Lower leg skin (tissue), 4 donors: ENCODE data around the gene KRTAP5-8. TPM values are rescaled to one million over a fixed set of nuclear protein-coding genes. Genes with fewer than 3 reads are reported as not detected.

Experiments used
- DNase-seq, 2 donors: peaks; one replicate each; pipeline ENCODE4 v3.0.0-alpha.2; 2019; ENCODE audit warnings: low spot score in 2 of 2
- H3K4me3 ChIP-seq: fragments of 200-600 bp; sonication (generic); 2 replicates; pipeline ENCODE4 v1.5.1; 2017; ENCODE audit warnings: mild to moderate bottlenecking, low read depth; ENCODE audit not compliant: poor library complexity, severe bottlenecking
- POLR2A ChIP-seq, 2 donors: fragments of 450-650 bp; IDR thresholded peaks; one replicate each; pipeline ENCODE4 v1.6.1; 2016 to 2017; ENCODE audit warnings: antibody characterized with exemption in 2 of 2, mild to moderate bottlenecking in 1 of 2, moderate library complexity in 1 of 2
- WGBS, 2 donors: methylation state at CpG; one replicate each; pipeline ENCODE4 v1.1.5; 2018; 5-methylcytosine and 5-hydroxymethylcytosine counted together
- intact Hi-C: fragments of 100-400 bp; cut with DNase I; formaldehyde crosslinking; loops from one replicate; pipeline ENCODE4 v1.15.0; 2023; ENCODE audit warnings: low total_unique reads
- total RNA-seq, 4 donors: library from RNA; depleted of rRNA; stranded (reverse); fragments of >200 nt; gene quantifications; one replicate each; pipeline ENCODE4 v1.1.0, GENCODE V29; 2016
- TF ChIP-seq, protein P1 (sequence below), 3 donors: fragments of 450-650 bp; IDR thresholded peaks; one replicate each; pipeline ENCODE4 v1.5.1; 2016; ENCODE audit warnings: antibody characterized with exemption in 3 of 3, mild to moderate bottlenecking in 3 of 3, moderate library complexity in 2 of 3

KRTAP5-8 gene
- total RNA-seq, 4 donors from 2014 or later = 1.1 to 12.4 TPM; not detected in 2

DNA sequence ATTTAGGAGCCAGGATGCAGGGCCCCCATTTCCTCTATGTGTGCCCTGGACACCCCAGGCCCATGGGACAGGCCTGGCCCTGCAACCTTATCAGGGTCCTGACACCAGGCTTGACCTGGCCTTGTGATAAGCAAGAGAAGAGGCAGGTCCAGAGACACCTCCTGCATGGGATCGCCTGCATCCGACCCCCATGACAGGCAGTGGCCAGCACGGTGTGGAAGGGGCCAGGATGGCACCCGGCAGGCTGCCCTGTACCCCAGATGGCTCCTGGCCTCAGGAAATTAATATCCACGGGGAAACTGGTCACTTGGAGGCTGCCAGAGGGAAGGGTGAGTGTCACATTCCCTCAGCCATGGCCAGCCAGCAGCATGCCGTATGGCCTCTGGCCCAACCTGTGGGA lies 17.2 kb downstream of the KRTAP5-8 start:
- intact Hi-C loops = no loop called here
- WGBS, 2 donors = 90 to 94% methylated on average over 2 to 5 of the region's 6 CpGs
- H3K4me3 ChIP-seq = no peak overlapping the region
- TF ChIP-seq, protein P1, sequence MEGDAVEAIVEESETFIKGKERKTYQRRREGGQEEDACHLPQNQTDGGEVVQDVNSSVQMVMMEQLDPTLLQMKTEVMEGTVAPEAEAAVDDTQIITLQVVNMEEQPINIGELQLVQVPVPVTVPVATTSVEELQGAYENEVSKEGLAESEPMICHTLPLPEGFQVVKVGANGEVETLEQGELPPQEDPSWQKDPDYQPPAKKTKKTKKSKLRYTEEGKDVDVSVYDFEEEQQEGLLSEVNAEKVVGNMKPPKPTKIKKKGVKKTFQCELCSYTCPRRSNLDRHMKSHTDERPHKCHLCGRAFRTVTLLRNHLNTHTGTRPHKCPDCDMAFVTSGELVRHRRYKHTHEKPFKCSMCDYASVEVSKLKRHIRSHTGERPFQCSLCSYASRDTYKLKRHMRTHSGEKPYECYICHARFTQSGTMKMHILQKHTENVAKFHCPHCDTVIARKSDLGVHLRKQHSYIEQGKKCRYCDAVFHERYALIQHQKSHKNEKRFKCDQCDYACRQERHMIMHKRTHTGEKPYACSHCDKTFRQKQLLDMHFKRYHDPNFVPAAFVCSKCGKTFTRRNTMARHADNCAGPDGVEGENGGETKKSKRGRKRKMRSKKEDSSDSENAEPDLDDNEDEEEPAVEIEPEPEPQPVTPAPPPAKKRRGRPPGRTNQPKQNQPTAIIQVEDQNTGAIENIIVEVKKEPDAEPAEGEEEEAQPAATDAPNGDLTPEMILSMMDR (IDR thresholded peaks at IDR 0.05) = no peak
- no peak for TF ChIP-seq POLR2A (IDR thresholded peaks at IDR 0.05)
- no peak for DNase-seq

DNA sequence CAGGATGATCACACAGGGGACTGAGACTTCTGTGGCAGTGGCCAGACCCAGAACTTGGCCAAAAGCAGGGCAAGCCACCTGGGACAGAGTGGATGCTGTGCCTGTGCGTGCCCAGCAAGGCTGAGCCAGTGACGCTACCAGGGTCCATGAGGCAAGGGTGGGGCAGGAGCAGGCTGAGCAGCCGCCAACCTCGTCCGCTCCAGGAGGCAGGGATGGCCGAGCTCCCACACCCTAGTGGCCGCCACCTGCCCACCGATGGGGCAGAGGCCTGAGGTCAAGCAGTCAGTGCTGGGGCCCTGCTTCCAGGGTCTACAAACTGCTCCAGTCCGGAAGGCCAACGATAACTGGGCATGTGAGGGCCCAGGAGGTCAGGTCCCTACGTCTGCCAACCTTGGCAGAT lies 17.7 kb downstream of the KRTAP5-8 start:
- 93 to 96% methylated on average over 9 to 10 of the region's 11 CpGs for WGBS, 2 donors
- DNase-seq = no peak
- intact Hi-C loops = no loop called here
- TF ChIP-seq, protein P1 (IDR thresholded peaks at IDR 0.05) = no peak
- TF ChIP-seq POLR2A (IDR thresholded peaks at IDR 0.05) = no peak
- no peak overlapping the region for H3K4me3 ChIP-seq

DNA sequence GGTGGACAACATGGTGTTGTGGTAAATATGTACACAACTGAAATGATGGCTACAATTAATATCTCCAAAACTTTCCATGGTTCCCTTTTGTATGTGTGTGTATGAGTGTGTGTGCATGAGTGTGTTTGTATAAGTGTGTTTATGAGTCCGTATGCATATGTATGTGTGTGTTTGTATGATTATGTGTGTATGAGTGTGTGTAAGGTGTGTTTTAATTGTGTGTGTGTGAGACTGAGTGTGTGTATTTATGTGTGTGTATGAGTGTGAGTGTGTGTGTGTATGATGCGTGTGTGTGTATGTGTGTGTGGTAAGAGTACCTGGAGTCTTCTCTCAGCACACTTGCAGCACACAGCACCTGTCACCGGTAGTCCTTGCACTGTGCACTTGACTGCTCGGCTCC lies 18.2 kb downstream of the KRTAP5-8 start:
- DNase-seq = no peak
- WGBS, 2 donors = 86 to 92% methylated on average over 4 of the region's 4 CpGs
- intact Hi-C loops = no loop called here
- no peak overlapping the region for H3K4me3 ChIP-seq
- TF ChIP-seq, protein P1 (IDR thresholded peaks at IDR 0.05) = no peak
- TF ChIP-seq POLR2A (IDR thresholded peaks at IDR 0.05) = no peak

DNA sequence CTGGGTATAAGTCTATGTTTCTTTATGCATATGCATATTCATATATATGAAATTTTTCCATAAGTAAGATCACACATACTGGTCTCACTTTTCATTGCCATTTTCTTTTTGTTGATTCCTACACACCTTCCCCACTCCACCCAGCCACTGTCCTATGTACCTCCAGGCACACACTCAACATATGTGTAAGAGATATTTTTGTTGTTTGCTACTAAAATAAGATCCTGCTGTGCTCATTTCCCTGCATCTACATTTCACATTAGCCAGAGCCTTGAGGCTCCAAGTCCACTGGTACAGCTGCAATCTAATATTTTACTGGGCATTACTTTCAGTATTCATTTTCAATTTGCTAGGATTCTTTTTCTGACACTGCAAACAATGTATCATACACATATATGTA lies 19.4 kb downstream of the KRTAP5-8 start:
- DNase-seq = no peak
- H3K4me3 ChIP-seq = no peak overlapping the region
- intact Hi-C loops = no loop called here
- no peak for TF ChIP-seq POLR2A (IDR thresholded peaks at IDR 0.05)
- TF ChIP-seq, protein P1 (IDR thresholded peaks at IDR 0.05) = no peak

DNA sequence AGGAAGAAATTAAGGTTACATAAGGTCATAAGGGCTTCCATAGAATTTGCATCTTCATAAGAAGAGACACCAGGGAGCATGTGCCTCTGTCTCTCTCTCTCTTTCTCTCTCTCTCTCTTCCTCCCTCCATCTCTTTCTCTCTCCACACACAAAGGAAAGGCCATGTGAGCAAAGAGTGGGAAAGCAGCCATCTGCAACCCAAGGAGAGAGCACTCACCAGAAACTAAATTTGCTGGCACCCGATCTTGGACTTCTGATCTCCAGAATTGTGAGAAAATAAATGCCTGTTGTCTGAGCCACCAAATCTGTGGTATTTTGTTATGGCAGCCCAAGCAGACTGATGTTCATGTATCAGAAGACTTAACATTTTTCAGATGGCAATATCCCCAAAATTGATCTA lies 21.2 kb downstream of the KRTAP5-8 start:
- TF ChIP-seq, protein P1 (IDR thresholded peaks at IDR 0.05) = no peak
- no peak for TF ChIP-seq POLR2A (IDR thresholded peaks at IDR 0.05)
- 91 to 95% methylated on average over 1 of the region's 1 CpG for WGBS, 2 donors
- intact Hi-C loops = no loop called here
- no peak overlapping the region for H3K4me3 ChIP-seq
- DNase-seq = no peak

DNA sequence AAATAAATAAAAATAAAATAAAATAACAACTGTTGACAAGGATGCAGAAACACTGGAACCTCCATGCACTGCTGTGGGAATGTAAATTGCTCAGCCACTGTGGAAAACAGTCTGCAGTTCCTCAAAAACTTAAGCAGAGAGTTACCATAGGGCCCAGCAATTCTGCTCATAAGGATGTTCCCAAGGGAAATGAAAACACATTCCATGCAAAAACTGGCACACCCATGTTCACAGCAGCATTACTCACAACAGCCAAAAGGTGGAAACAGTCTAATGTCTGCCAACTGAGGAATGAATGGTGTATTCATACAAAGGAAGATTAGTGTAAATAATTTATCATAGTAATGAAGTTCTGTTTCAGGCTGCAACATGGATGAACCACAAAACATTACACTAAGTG lies 24.3 kb downstream of the KRTAP5-8 start:
- TF ChIP-seq POLR2A (IDR thresholded peaks at IDR 0.05) = no peak
- TF ChIP-seq, protein P1 (IDR thresholded peaks at IDR 0.05) = no peak
- H3K4me3 ChIP-seq = no peak overlapping the region
- intact Hi-C loops = no loop called here
- no peak for DNase-seq
